ENCODE data around the gene BMS1.
"Not testable (repeated sequence)": the region's sequence is repeated elsewhere in the genome, so short reads cannot be mapped to it uniquely, and the experiment has no call there.

Gene BMS1

DNA sequence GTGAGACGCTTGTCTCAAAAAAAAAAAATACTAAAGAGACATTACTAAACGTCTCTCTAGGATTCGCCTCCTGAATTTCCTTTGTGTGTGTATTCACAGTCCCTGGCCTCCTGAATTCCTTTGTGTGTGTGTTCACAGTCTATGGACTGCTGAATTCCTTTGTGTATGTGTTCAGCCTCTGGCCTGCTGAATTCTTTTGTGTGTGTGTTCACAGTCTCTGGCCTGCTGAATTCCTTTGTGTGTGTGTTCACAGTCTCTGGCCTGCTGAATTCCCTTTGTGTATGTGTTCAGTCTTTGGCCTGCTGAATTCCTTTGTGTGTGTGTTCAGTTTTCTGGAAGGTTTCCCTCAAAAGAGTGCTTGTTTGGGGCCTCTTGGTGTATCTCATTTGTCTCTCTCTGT is 8.2 kb downstream of the BMS1 start:
- DNase-seq: no peak

DNA sequence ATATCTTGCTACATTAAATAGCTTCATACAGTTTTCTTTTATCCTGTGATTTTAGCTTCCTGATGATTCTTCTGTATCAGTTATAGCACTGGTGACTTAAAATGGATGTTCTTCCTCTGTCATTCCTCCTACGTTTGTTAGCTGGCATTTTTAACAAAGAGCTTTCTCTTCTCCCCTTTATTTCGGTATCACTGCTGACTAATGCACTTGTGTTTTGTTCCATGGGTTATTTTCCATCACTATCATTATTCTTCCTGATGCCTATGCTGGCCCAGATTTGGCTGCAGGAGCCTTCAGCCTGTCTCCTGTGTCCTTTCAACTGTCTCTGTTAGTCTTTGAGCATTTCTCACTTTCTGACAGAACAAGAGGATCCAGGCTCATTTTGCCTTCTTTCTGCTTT is 13.1 kb downstream of the BMS1 start:
- DNase-seq: no peak

DNA sequence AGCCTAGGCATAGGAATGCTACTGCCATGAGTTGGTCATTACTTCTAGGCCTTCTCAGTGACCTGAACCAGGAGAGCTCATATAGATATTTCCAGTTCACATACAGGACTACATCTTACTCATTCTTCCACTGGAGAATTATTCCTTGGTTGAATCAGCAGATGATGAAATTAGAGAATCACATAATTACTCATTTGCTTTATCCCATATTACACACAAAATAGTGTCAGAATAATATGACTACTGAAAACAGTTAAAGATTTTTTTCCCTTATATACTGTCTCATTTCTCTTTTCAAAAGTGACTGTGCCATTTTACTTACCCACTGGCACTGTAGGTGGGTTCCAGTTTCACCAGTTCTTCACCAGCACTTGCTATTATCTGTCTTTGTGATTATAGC is 18.5 kb downstream of the BMS1 start:
- DNase-seq: no peak

DNA sequence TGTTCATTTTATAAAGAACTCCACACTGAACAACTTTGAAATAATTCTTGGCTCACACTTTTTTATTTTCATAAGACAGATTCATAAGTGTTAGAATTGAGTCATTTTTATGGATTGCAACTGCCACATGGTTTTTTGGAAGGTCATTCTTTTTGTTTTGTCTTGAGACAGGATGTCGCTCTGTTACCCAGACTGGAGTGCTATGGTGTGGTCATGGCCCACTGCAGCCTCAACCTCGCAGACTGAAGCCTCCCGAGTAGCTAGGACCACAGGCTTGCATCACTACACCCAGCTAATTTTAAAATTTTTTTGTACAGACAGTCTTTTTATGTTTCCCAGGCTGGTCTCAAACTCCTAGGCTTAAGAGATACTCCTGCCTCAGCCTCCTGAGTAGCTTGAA is 20.3 kb downstream of the BMS1 start:
- DNase-seq: no peak

DNA sequence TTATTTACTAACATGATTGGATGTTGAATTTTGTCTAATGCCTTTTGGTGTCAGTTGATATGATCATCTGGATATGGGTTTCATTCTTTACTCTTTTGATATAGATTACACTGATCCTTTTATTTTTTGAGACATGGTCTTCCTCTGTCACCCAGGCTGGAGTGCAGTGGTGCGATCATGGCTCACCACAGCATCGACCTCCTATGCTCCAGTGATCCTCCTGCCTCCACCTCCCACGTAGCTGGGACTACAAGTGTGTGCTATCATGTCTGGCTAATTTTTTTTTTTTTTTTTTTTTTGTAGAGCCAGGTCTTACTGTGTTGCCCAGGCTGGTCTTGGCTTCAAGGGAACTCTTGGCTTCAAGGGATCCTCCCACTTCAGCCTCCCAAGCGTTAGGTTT is 27.1 kb downstream of the BMS1 start:
- no peak for DNase-seq

DNA sequence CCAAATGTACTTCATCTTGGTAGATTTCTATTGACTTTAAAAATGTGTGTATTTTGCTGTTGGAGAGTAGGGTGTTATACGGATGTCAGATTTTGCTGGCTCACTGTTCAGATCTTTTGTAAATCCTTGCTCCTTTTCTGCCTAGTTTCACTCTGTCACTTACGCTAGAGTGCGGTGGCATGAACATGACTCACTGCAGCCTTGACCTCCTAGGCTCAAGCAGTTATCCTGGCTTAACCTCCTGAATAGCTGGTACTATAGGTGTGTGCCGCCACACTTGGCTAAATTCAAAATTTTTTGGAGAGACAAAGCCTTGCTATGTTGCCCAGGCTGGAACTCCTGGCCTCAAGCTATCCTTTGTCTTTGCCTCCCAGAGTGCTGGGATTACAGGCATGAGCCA is 29.4 kb downstream of the BMS1 start:
- DNase-seq: no peak

DNA sequence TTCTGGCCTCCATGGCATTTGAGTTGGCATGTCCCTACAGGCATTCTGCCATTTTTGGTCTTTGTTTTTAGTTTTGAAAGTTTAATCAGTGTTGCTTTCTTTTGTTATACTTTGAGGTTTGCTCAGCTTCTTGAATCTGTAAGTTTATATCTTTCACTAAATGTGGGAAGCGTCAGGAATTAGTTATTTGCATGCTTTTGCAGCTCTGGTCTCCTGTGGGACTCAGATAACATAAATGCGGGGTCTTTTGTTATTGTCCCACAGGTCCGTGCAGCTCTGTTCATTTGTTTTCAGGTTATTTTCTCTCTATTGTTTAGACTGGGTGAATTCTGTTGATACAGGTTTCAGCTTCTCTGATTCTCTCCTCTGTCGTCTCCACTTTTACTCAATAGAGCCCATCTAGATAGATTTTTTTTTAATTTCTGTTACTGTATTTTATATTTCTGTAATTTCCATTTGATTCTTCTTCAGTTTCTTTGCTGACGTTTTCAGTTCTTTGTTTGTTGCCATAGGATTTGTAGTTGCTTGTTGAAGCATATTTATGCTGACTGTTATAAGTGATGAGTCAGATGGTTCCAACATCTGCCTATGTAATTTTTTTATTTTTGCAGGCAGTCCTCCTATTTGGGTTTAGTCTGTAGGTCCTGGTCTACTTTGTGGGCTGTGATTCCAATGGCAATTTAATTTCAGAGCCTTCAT is 31.5 kb downstream of the BMS1 start:
- DNase-seq: not testable (repeated sequence)

DNA sequence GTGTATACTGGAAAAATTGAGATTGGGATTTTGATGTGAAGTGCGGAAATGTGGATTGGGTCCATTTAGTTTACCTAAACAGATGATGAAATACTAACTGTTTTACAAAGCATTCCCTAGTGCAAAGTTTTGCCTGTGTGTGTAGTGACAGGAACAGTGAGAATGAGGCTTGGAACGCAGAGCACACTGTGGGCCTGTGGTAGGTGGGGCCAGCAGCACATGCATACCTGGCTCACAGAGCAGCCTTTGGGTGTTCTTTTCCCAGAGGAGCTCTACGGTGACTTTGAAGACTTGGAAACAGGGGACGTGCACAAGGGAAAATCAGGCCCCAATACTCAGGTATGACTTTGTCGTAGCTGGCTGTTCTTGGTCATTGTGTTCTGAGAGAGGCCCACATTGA is 33.7 kb downstream of the BMS1 start:
- DNase-seq: not testable (repeated sequence)

DNA sequence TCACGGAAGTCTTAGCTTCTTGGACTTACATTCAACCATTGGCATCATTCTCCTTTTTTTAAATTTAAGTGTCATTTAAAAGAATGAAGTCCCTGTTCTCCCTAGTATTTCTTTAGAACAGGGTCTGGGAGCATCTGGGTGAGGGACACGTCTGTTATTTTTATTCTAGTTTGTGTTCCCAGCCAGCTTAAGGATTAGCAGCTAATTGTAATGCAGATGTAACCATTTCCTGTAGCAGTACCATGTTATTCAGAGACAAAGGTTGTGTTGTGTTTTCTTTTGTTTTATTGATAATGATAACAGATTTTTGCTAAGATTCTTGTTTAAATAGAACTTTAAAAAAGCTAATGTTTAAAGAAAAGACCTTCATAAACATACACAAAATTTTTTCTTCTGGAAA is 34.3 kb downstream of the BMS1 start:
- DNase-seq: no peak

DNA sequence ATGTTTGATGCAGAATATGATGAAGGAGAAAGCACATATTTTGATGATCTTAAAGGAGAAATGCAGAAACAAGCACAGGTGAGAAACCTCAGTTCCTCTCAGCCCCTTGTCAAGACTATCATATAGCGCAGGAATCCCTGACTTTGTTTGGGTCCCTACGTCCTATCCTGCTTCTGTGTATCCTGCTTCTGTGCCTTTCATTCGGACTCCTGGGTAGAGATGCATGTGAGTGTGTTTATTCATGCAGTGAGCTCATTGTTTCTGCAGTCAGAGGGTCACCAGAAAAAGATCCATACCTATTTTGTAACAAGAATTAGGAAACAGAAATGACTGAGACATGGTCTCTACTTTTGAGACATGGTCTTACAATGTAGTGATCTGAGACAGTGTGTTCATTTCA is 34.8 kb downstream of the BMS1 start:
- not testable (repeated sequence) for DNase-seq

DNA sequence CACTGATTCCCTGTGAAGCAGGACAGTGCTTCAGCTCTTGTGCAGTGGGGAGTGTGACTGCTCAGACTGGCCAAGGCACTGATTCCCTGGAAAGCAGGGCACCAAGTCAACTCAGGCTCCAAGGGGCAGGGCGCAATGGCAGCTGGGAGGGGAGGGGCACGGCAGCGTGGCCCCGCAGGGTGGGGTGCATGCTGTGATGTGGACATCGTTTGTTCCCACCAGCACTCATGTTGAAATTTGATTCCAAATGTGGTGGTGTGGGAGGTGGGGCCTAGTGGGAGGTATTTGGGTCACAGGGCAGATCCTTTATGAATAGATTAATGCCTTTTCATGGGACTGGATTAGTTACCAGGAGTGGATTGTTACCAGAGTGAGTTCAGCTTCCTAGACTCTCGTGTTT is 44.2 kb downstream of the BMS1 start:
- DNase-seq: not testable (repeated sequence)

DNA sequence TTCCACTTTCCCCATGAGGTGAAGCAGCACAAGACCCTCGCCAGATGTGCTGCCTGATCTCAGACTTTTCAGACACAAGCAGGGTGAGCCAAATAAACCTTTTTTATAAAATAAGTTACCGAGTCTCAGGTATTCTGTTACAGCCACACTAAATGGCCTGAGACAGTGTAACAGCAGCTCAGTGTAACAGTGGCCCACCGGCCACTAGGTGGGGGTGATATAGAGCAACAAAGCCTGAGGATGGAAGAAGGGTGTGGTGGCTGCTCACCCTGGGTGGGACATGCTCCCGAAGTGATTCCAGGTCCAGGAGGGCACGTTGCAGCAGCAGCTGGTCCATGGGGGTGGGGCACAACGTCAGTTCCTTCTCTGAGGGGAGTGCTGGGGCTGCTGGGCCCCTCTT is 44.6 kb downstream of the BMS1 start:
- DNase-seq: no peak

DNA sequence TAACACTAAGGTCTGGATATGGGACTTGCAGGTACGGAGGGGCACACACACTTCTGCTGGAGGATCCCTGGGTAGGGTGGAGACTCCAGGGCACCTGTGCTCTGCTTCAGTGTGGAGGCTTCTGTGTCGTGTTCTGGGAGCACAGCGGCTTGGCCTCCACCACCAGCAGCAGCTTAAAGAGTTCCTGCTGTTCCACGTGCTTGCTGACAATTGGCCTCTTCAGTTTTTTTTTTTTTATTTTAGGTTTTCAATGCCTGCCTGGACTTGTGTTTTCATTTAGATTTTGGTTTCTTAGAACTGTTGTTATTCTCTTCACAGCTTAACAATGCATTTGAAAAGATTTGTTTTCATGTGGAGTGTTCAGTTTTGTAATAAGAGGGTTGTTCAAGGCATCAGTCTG is 45.8 kb downstream of the BMS1 start:
- DNase-seq: not testable (repeated sequence)

DNA sequence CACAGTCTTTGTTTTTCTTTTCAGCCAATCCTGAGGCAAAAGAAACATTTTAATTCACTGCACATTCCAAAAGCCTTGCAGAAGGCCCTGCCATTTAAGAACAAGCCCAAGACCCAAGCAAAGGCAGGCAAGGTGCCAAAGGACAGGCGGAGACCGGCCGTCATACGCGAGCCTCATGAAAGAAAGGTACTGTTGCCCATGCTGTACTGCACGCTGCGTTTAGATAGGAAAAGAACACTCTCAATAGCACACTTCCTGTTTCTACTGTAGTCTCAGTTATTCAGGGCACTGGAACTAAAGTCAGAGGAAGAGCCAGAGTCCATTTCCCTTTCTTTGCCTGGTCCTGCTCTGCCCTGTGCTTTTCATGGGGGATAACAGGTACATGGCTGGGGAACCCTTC is 47.6 kb downstream of the BMS1 start:
- no peak for DNase-seq

DNA sequence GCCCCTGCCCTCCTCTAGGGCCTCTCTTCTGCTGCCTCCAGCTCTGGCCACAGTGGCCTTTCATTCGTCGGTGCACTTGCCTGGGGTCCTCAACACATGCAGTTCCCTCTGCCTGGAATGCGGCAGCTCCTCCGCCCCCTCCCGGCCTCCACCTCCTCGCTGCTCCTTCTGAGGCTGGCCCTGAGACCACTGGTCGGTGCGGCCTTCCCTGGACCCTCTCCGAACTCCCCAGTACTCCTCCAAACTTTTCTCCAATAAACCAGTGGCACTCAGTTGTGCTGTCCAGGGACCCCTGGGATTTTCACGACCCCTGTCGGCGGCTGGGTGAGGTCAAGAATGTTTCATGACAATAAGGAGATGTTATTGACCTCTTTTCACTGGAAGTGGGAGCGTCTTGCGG is 53.5 kb downstream of the BMS1 start:
- DNase-seq: no peak

DNA sequence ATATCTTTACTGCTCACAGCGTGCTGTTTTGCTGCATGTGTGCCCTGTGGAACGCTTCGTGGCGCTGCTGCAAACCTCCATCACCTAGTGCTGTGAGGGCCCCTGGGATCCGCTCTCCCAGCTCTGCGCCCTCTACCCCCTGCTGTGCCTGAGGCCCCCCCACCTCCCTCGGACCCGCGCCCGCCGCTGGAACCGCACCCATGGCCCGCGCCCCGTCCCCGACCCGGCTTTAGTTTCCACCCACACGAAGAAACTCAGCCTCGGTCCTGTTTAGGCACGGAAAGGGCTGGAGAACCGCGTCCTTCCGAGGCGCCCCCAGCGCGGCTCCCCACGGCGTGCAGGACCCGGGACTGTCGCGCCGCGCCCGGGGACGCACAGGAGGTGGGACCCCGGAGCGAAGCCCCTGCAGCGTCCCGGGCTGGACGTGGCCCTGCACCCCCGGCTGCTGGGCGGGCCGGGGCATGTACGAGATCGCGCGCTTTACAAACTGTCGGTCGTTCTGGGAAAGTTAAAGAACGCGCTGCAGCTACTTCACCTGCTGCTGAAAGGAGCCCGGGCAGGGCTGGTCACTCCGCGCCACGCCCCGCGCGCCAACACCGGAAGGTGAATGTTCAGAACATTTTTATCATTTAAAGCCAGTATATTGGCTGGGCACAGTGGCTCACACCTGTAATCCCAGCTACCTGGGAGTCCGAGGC is 54.3 kb downstream of the BMS1 start:
- no peak for DNase-seq

DNA sequence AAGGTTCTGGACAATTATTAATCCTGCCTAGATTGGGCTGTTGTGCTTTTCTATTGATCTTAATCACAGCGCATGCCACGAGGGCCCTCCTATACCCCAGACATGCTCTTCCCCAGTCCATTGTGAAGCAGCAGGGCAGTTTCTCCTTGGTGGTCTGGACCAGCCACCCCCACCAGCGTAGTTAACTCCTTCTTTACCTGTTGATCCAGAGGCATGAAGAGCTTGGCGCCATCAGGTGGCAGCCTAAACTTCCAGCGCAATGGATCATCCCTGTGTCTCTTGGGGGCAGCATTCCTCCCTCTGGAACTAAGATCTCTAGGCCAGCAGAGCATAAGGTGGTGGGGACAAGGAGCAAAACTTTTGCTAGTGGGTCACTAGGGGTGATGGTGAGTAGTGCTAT is 62.2 kb downstream of the BMS1 start:
- not testable (repeated sequence) for DNase-seq

DNA sequence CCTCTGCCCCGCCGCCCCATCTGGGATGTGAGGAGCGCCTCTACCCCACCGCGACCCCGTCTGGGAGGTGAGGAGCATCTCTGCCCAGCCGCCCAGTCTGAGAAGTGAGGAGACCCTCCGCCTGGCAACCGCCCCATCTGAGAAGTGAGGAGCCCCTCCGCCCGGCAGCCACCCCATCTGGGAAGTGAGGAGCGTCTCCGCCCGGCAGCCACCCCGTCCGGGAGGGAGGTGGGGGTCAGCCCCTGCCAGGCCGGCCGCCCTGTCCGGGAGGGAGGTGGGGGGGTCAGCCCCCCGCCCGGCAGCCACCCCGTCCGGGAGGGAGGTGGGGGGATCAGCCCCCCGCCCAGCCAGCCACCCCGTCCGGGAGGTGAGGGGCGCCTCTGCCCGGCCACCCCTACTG is 64.7 kb downstream of the BMS1 start:
- DNase-seq: not testable (repeated sequence)

DNA sequence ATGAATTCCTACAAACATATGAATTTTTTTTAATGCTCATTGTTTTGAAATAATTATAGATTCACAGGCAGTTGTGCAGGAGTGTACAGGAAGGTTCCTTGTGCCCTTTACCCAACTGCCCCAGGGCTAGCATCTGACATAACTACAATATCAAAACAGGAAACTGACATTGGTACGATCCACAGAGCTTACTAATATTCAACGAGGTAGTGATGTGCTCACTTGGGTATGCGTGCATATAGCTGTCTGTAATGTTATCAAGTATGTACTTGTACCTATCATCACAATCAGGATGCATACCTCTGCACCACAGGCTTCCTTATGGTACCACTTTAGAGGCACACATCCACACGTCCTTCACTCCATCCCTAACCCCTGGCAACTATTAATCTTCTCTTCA is 68.3 kb downstream of the BMS1 start:
- no peak for DNase-seq

DNA sequence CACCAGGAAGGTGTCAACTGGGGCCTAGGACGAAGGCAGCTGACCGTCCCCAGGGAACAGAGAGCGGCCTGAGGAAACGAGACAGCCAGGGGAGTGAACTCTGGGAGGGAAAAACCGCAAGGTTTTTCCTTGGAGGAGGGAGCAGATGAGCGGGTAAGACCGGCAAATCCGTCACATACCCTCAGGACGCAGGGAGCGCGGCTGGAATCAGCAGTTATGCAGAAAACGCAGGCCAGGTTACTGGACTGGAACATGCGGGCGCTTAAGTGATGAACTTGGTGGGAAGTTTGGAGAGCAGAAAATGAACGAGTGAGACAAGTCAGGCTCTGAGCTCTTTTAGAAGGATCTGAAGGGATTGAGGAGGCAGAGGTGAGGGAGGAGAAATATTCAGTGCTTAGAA is 76.7 kb downstream of the BMS1 start:
- DNase-seq: no peak

DNA sequence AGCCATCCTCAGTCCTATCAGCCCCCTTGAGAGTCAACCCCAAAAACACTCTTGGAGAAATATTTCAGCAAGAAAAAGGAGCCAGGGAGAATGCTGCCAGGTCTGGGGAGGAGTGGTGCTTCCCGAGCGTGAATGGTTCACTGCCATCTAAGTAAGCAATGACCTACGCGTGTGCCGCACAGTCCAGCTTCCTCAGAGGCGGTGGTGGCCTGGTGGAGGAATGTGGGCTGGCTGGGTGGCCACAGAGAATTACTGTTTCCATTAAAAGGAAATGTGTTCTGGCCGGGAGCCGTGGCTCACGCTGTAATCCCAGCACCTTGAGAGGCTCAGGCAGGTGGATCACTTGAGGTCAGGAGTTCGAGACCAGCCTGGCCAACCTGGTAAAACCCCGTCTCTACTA is 77.4 kb downstream of the BMS1 start:
- DNase-seq: not testable (repeated sequence)

DNA sequence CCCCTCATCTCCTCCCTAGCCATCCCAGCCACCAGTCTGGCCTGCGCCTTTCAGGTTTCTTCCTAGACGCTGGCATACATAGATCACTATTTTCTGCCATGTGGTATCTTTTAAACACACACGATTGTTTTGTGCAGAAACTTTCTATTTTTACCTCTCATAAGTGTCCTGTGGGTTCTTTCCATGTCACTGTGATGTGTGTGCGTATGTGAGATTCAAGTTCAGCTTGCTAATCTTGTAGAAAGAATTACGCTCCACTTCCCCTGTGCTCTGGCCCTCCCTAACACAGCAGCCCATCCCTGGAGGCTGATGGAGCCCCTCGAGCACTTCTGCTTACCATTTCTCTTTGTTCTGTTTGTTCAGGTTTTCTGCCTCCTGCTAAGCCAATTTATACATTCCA is 80.2 kb downstream of the BMS1 start:
- DNase-seq: not testable (repeated sequence)

DNA sequence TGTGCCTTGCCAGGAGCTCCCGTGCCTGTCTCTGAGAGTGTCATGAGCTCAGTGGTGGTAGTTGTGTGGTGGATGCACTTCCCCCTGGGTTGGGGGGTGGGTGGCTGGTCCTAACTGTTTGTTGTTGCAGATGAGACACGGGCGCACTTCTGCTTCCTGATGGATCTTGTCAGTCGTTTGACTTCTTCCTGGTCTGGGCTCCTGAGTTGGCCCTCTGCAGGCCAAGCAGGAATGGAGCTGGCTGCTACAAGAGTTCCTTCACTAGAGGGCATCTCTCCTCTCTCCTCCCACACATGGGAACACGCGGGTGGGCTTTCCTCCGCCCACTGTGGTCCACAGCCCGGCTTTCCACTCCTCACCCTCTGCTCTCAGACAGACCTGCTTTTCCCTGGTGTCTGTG is 82.0 kb downstream of the BMS1 start:
- no peak for DNase-seq

DNA sequence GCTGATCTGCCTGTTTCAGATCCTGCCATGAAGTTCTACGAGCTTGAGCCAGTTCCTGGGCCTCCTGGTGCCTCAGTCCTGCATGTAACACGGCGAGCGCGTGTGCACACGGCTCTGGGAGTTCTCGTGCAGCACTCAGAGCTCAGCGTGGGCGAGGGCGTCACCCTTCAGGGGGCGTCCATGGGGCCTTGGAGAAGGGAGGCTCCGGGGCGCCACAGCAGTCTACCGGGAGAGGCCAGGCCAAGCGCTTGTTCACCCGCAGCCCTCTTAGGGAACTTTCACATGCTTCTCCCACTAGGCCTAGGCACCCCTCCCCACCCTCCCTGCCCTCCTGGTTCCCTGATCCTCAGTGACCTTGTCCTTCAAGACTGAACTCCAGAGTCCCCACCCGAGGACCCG is 83.1 kb downstream of the BMS1 start:
- no peak for DNase-seq

Measured in effector CD8-positive, alpha-beta T cell (primary cell).